HCT116 (cell line): ENCODE measurements around the gene SERTAD2. TPM values are rescaled to one million over a fixed set of nuclear protein-coding genes. Genes with fewer than 3 reads are reported as not detected.

Experiments
- ATAC-seq: fragments of 200-7000 bp; cut with Tn5 transposase; 2 replicates; pipeline ENCODE4 v1.9.1; 2020; ENCODE audit warnings: mild to moderate bottlenecking, moderate library complexity
- BruUV-seq: library from RNA; stranded (reverse); fragments of 400-500 nt; replicated peaks from 2 replicates; lab custom pipeline; 2021; lab: Mats Ljungman, UMichigan
- CTCF ChIA-PET: fragments of 300-600 bp; sonication (Branson Sonifier 250); formaldehyde crosslinking; loops from one replicate; lab custom pipeline; 2021; ENCODE audit warnings: antibody characterized with exemption; lab: Charles Lee
- POLR2A ChIA-PET: fragments of 300-600, 350-600 bp; sonication (Branson Sonifier 250); formaldehyde crosslinking; loops from one replicate; lab custom pipeline; 2021; ENCODE audit warnings: antibody characterized with exemption; lab: Charles Lee
- RAD21 ChIA-PET, 2 experiments: fragments of 300-600 bp; sonication (Branson Sonifier 250); formaldehyde crosslinking; loops; one replicate each; lab custom pipeline; 2023; ENCODE audit warnings: low total read pairs in 2 of 2; ENCODE audit not compliant: uncharacterized antibody in 2 of 2, unreplicated experiment in 2 of 2, low non-redundant PET in 1 of 2; lab: Charles Lee
- DNase-seq: peaks from one replicate; pipeline ENCODE4 v3.0.0-alpha.2; 2010; ENCODE audit warnings: low read depth, low spot score
- H2AFZ ChIP-seq: fragments of 200-600 bp; shearing (Covaris generic), sonication (generic); 2 replicates; pipeline ENCODE4 v1.6.1; 2017; ENCODE audit warnings: low read depth, mixed run types, mixed read lengths, antibody characterized with exemption, low read length; ENCODE audit not compliant: poor library complexity, severe bottlenecking
- H3K27ac ChIP-seq: 2 replicates; pipeline ENCODE4 v1.5.1; 2012; ENCODE audit warnings: low read depth, low read length
- H3K27me3 ChIP-seq: fragments of 200-600 bp; sonication (generic); 2 replicates; pipeline ENCODE4 v1.6.1; 2016; ENCODE audit warnings: mixed run types, low read length, mixed read lengths; ENCODE audit not compliant: insufficient read depth
- H3K36me3 ChIP-seq, 2 experiments: fragments of 200-500 bp in 1 of 2; fragments of 200-600 bp in 1 of 2; sonication (Bioruptor generic) in 1 of 2; sonication (generic) in 1 of 2; 2 replicates each; pipeline versions ENCODE4 v1.5.1 to v1.6.1; 2014 to 2016; ENCODE audit warnings: low read length in 2 of 2, inconsistent platforms in 1 of 2, mixed read lengths in 1 of 2, mixed run types in 1 of 2; ENCODE audit not compliant: insufficient read depth in 2 of 2, control insufficient read depth in 1 of 2
- H3K4me1 ChIP-seq, 2 experiments: fragments of 200-600 bp in 1 of 2; sonication (generic) in 1 of 2; 2 replicates each; pipeline versions ENCODE4 v1.5.1 to v1.6.1; 2012 to 2017; ENCODE audit warnings: low read length in 2 of 2, inconsistent platforms in 1 of 2, mild to moderate bottlenecking in 1 of 2, mixed read lengths in 1 of 2, mixed run types in 1 of 2, moderate library complexity in 1 of 2; ENCODE audit not compliant: insufficient read depth in 2 of 2, control insufficient read depth in 1 of 2
- H3K4me2 ChIP-seq: fragments of 200-600 bp; sonication (generic); 2 replicates; pipeline ENCODE4 v1.6.1; 2017; ENCODE audit warnings: mixed run types, low read length, mixed read lengths
- H3K4me3 ChIP-seq, 2 experiments: fragments of 200-600 bp in 1 of 2; sonication (generic) in 1 of 2; replicated peaks in 1 of 2; 2 replicates each; pipeline ENCODE4 v1.5.1; 2011 to 2016; ENCODE audit warnings: low read length in 2 of 2, control low read depth in 1 of 2, low read depth in 1 of 2, mild to moderate bottlenecking in 1 of 2, mixed read lengths in 1 of 2, mixed run types in 1 of 2
- H3K79me2 ChIP-seq: fragments of 200-600 bp; sonication (generic); 2 replicates; pipeline ENCODE4 v1.6.1; 2017; ENCODE audit warnings: mild to moderate bottlenecking, mixed run types, low read length, moderate library complexity, mixed read lengths; ENCODE audit not compliant: insufficient read depth
- H3K9ac ChIP-seq: fragments of 200-600 bp; sonication (generic); 2 replicates; pipeline ENCODE4 v1.6.1; 2016; ENCODE audit warnings: low read length, mixed read lengths
- H3K9me2 ChIP-seq: fragments of 200-600 bp; sonication (generic), shearing (Covaris generic); 2 replicates; pipeline ENCODE4 v1.6.1; 2017; ENCODE audit warnings: mixed run types, mild to moderate bottlenecking, moderate library complexity; ENCODE audit not compliant: insufficient read depth
- H3K9me3 ChIP-seq, 2 experiments: fragments of 200-500 bp in 1 of 2; fragments of 200-600 bp in 1 of 2; sonication (Bioruptor generic) in 1 of 2; sonication (generic) in 1 of 2; 2 replicates each; pipeline ENCODE4 v1.6.1; 2014 to 2017; ENCODE audit warnings: low read length in 2 of 2, mixed read lengths in 2 of 2, inconsistent platforms in 1 of 2, low read depth in 1 of 2, mild to moderate bottlenecking in 1 of 2, mixed run types in 1 of 2, moderate library complexity in 1 of 2; ENCODE audit not compliant: control insufficient read depth in 1 of 2, insufficient read depth in 1 of 2
- H4K20me1 ChIP-seq: fragments of 200-600 bp; sonication (generic), shearing (Covaris generic); 2 replicates; pipeline ENCODE4 v1.6.1; 2017; ENCODE audit warnings: mixed run types, mild to moderate bottlenecking, moderate library complexity; ENCODE audit not compliant: insufficient read depth
- ATF3 ChIP-seq: IDR thresholded peaks from 2 replicates; pipeline ENCODE4 v1.6.1; 2012
- CBX3 ChIP-seq: IDR thresholded peaks from 2 replicates; pipeline ENCODE4 v1.6.1; 2012; ENCODE audit warnings: low read depth
- CEBPB ChIP-seq: IDR thresholded peaks from 2 replicates; pipeline ENCODE4 v1.6.1; 2012; ENCODE audit warnings: low read depth
- CTCF ChIP-seq, 3 experiments: fragments of 200-600 bp in 1 of 3; sonication (generic) in 1 of 3; IDR thresholded peaks in 2 of 3; conservative IDR thresholded peaks in 1 of 3; 2 replicates each; pipeline ENCODE4 v1.5.1; 2012 to 2017; ENCODE audit warnings: low read depth in 2 of 3, low read length in 2 of 3, antibody characterized with exemption in 1 of 3, borderline replicate concordance in 1 of 3, control low read depth in 1 of 3, mild to moderate bottlenecking in 1 of 3, mixed read lengths in 1 of 3, mixed run types in 1 of 3, moderate library complexity in 1 of 3; ENCODE audit not compliant: insufficient read depth in 1 of 3
- EGR1 ChIP-seq: IDR thresholded peaks from 2 replicates; pipeline ENCODE4 v1.6.1; 2012; ENCODE audit warnings: low read depth
- ELF1 ChIP-seq: IDR thresholded peaks from 2 replicates; pipeline ENCODE4 v1.6.1; 2012; ENCODE audit warnings: low read depth, borderline replicate concordance
- EZH2 ChIP-seq: fragments of 200-600 bp; sonication (generic); IDR thresholded peaks from 2 replicates; pipeline ENCODE4 v1.6.1; 2017; ENCODE audit warnings: antibody characterized with exemption, mixed run types
- FOSL1 ChIP-seq: IDR thresholded peaks from 2 replicates; pipeline ENCODE4 v1.6.1; 2012; ENCODE audit warnings: low read depth
- JUND ChIP-seq: IDR thresholded peaks from 2 replicates; pipeline ENCODE4 v1.6.1; 2012
- MAX ChIP-seq: IDR thresholded peaks from 2 replicates; pipeline ENCODE4 v1.6.1; 2012
- POLR2A ChIP-seq: IDR thresholded peaks from 2 replicates; pipeline ENCODE4 v1.7.0; 2011; ENCODE audit warnings: borderline replicate concordance; ENCODE audit not compliant: insufficient read depth, insufficient read length; ENCODE audit errors: extremely low read depth
- SIN3A ChIP-seq: IDR thresholded peaks from 2 replicates; pipeline ENCODE4 v1.6.1; 2012; ENCODE audit warnings: low read depth
- SRF ChIP-seq: IDR thresholded peaks from 2 replicates; pipeline ENCODE4 v1.6.1; 2012; ENCODE audit warnings: low read depth
- TCF7L2 ChIP-seq: IDR thresholded peaks from 2 replicates; pipeline ENCODE4 v1.7.0; 2011; ENCODE audit warnings: borderline replicate concordance, inconsistent platforms; ENCODE audit not compliant: insufficient read depth, insufficient read length; ENCODE audit errors: extremely low read depth
- YY1 ChIP-seq: IDR thresholded peaks from 2 replicates; pipeline ENCODE4 v1.6.1; 2011; ENCODE audit warnings: low read length, low read depth, moderate library complexity, mild to moderate bottlenecking; ENCODE audit not compliant: insufficient replicate concordance; ENCODE audit errors: extremely low read depth
- ZBTB33 ChIP-seq: IDR thresholded peaks from 2 replicates; pipeline ENCODE4 v1.6.1; 2011; ENCODE audit warnings: mild to moderate bottlenecking, low read length, moderate library complexity; ENCODE audit not compliant: insufficient replicate concordance; ENCODE audit errors: extremely low read depth
- ZFX ChIP-seq: fragments of 450-650 bp; IDR thresholded peaks from 2 replicates; pipeline ENCODE4 v1.6.1; 2017
- ZNF274 ChIP-seq: fragments of 200-500 bp; sonication (Bioruptor generic); IDR thresholded peaks from 2 replicates; pipeline ENCODE4 v1.6.1; 2014; ENCODE audit warnings: mild to moderate bottlenecking, low read depth, low read length, inconsistent platforms
- intact Hi-C: fragments of 100-400 bp; cut with micrococcal nuclease; formaldehyde crosslinking; loops from 2 replicates; pipeline ENCODE4 v1.10.0; 2022
- total RNA-seq: library from RNA; stranded (reverse); gene quantifications from one replicate; pipeline ENCODE4 v1.2.1, GENCODE V29; 2021; ENCODE audit not compliant: unreplicated experiment

SERTAD2 gene
- total RNA-seq, 1 experiment from 2014 or later = 80.1 TPM

GRCh38 chr2:64624862-64625261 is 28.9 kb downstream of the SERTAD2 start:
- ATAC-seq = no peak
- no peaks in the 10 kb centered on the region for H3K4me1 ChIP-seq
- TF ChIP-seq SIN3A = no peak
- TF ChIP-seq CEBPB = no peak
- TF ChIP-seq FOSL1 = no peak
- TF ChIP-seq JUND = no peak
- no peak for TF ChIP-seq TCF7L2
- no peak for TF ChIP-seq ELF1
- no peak for TF ChIP-seq ZNF274
- TF ChIP-seq ATF3 = no peak
- TF ChIP-seq YY1 = no peak
- no peak for TF ChIP-seq POLR2A
- TF ChIP-seq, all 23 proteins: peak for 0
- Histone ChIP-seq H3K4me2 (no peak overlapping the region), H4K20me1 (no peaks in the 10 kb centered on the region), H3K9me3 (no peaks in the 10 kb centered on the region), H3K79me2 (no peaks in the 10 kb centered on the region), H3K27me3 (no peaks in the 10 kb centered on the region), H3K4me3 (no peak overlapping the region), H3K36me3 (no peaks in the 10 kb centered on the region), H3K27ac (no peak overlapping the region), H3K9me2 (no peaks in the 10 kb centered on the region), H2AFZ (no peak overlapping the region), H3K9ac (no peak overlapping the region)
- intact Hi-C loops = no loop called here
- DNase-seq = no peak
- ChIA-PET CTCF (no interaction called here), POLR2A (no interaction called here), RAD21 (no interaction called here)
- BruUV-seq = no TSS peak

GRCh38 chr2:64624108-64624610 is 29.6 kb downstream of the SERTAD2 start:
- ChIA-PET POLR2A (no interaction called here), RAD21 (no interaction called here), CTCF (no interaction called here)
- no peaks in the 10 kb centered on the region for H3K9me2 ChIP-seq
- H3K36me3 ChIP-seq = no peaks in the 10 kb centered on the region
- H3K4me2 ChIP-seq = no peak overlapping the region
- no peaks in the 10 kb centered on the region for H3K27me3 ChIP-seq
- no TSS peak for BruUV-seq
- H3K9me3 ChIP-seq = no peaks in the 10 kb centered on the region
- DNase-seq = no peak
- no peaks in the 10 kb centered on the region for H3K4me1 ChIP-seq
- intact Hi-C loops = no loop called here
- H3K79me2 ChIP-seq = no peaks in the 10 kb centered on the region
- no peaks in the 10 kb centered on the region for H4K20me1 ChIP-seq
- H2AFZ ChIP-seq = no peak overlapping the region
- ATAC-seq = no peak
- H3K4me3 ChIP-seq = no peak overlapping the region
- no peak overlapping the region for H3K9ac ChIP-seq
- no peak overlapping the region for H3K27ac ChIP-seq
- TF ChIP-seq ATF3 = no peak
- no peak for TF ChIP-seq JUND
- no peak for TF ChIP-seq ELF1
- TF ChIP-seq CTCF (IDR thresholded peaks at IDR 0.05 in 2 of 3, conservative IDR thresholded peaks at IDR 0.05 in 1 of 3; ENCODE audit: borderline replicate concordance in 1 of 3, insufficient read depth in 1 of 3, low read depth in 2 of 3, low read length in 2 of 3) = no peak
- TF ChIP-seq EZH2 = no peak
- TF ChIP-seq MAX = no peak
- TF ChIP-seq FOSL1 = no peak
- TF ChIP-seq CBX3 = no peak
- TF ChIP-seq EGR1 = no peak
- TF ChIP-seq ZBTB33 = no peak
- no peak for TF ChIP-seq SRF
- TF ChIP-seq ZFX = no peak
